ENCODE data around the gene ZFAND3.

ZFAND3 gene

GRCh38 chr6:38091613-38092012 is 272.1 kb downstream of the ZFAND3 start:
- H3K27me3 Mint-ChIP-seq: no peaks in the 10 kb centered on the region
- H3K9me3 Mint-ChIP-seq (ENCODE audit: low read depth): no peaks in the 10 kb centered on the region
- peaks cover 8% of the 10 kb centered on the region for H3K4me1 Mint-ChIP-seq (ENCODE audit: low read depth)
- no peak overlapping the region for H3K4me3 Mint-ChIP-seq
- H3K36me3 Mint-ChIP-seq: peaks cover 11% of the 10 kb centered on the region
- no peak overlapping the region for H3K27ac Mint-ChIP-seq

GRCh38 chr6:38092465-38092864 is 272.9 kb downstream of the ZFAND3 start:
- Mint-ChIP-seq H3K9me3 (ENCODE audit: low read depth) (no peaks in the 10 kb centered on the region), H3K27ac (no peak overlapping the region), H3K4me1 (ENCODE audit: low read depth) (peaks cover 10% of the 10 kb centered on the region), H3K4me3 (no peak overlapping the region), H3K27me3 (no peaks in the 10 kb centered on the region), H3K36me3 (peaks cover 7% of the 10 kb centered on the region)

GRCh38 chr6:38092964-38093363 is 273.4 kb downstream of the ZFAND3 start:
- Mint-ChIP-seq H3K4me3 (no peak overlapping the region), H3K36me3 (peaks cover 9% of the 10 kb centered on the region), H3K4me1 (ENCODE audit: low read depth) (peaks cover 12% of the 10 kb centered on the region), H3K27ac (no peak overlapping the region), H3K9me3 (ENCODE audit: low read depth) (no peaks in the 10 kb centered on the region), H3K27me3 (no peaks in the 10 kb centered on the region)

- no peak overlapping the region for H3K27ac Mint-ChIP-seq
- no peaks in the 10 kb centered on the region for H3K27me3 Mint-ChIP-seq
- H3K4me3 Mint-ChIP-seq: no peak overlapping the region
- peaks cover 9% of the 10 kb centered on the region for H3K36me3 Mint-ChIP-seq
- peaks cover 11% of the 10 kb centered on the region for H3K4me1 Mint-ChIP-seq (ENCODE audit: low read depth)
- H3K9me3 Mint-ChIP-seq (ENCODE audit: low read depth): no peaks in the 10 kb centered on the region
Observed at GRCh38 chr6:38095054-38095453, 275.5 kb downstream of the ZFAND3 start.

GRCh38 chr6:38099221-38099620 is 279.7 kb downstream of the ZFAND3 start:
- no peaks in the 10 kb centered on the region for H3K27me3 Mint-ChIP-seq
- H3K4me1 Mint-ChIP-seq (ENCODE audit: low read depth): peaks cover 8% of the 10 kb centered on the region
- no peaks in the 10 kb centered on the region for H3K9me3 Mint-ChIP-seq (ENCODE audit: low read depth)
- no peak overlapping the region for H3K4me3 Mint-ChIP-seq
- H3K36me3 Mint-ChIP-seq: peaks cover 16% of the 10 kb centered on the region
- no peak overlapping the region for H3K27ac Mint-ChIP-seq

- Mint-ChIP-seq H3K4me1 (ENCODE audit: low read depth) (peaks cover 6% of the 10 kb centered on the region), H3K4me3 (no peak overlapping the region), H3K27ac (no peak overlapping the region), H3K9me3 (ENCODE audit: low read depth) (no peaks in the 10 kb centered on the region), H3K36me3 (peaks cover 19% of the 10 kb centered on the region), H3K27me3 (no peaks in the 10 kb centered on the region)
Observed at GRCh38 chr6:38100380-38100779, 280.9 kb downstream of the ZFAND3 start.

DNA sequence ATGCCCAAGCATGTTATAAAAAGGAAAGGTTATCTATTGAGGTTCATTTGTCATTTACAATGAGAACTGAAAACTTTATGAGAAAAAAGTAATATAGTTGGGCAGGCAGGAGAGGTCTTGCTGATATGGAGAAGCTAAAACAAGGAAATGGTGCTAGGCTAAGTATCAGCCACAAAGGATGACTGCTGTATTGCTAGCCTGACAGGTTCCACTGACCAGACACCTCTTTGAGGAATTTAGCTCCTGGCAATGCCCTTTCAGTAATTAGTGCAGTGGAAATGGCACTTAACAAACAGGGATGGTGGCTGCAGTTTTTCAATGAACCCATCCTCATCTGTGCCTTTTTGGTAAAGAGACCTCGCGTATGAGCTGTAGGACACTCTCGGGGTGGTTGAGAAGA is 284.4 kb downstream of the ZFAND3 start:
- Mint-ChIP-seq H3K27ac (no peak overlapping the region), H3K4me1 (ENCODE audit: low read depth) (peaks cover 4% of the 10 kb centered on the region), H3K27me3 (no peaks in the 10 kb centered on the region), H3K36me3 (peaks cover 25% of the 10 kb centered on the region), H3K4me3 (no peak overlapping the region), H3K9me3 (ENCODE audit: low read depth) (no peaks in the 10 kb centered on the region)

- H3K4me1 Mint-ChIP-seq (ENCODE audit: low read depth): peaks cover 13% of the 10 kb centered on the region
- H3K27ac Mint-ChIP-seq: no peak overlapping the region
- H3K27me3 Mint-ChIP-seq: no peaks in the 10 kb centered on the region
- no peak overlapping the region for H3K4me3 Mint-ChIP-seq
- peaks cover 29% of the 10 kb centered on the region for H3K36me3 Mint-ChIP-seq
- H3K9me3 Mint-ChIP-seq (ENCODE audit: low read depth): no peaks in the 10 kb centered on the region
Observed at GRCh38 chr6:38105066-38105465, 285.5 kb downstream of the ZFAND3 start.

- H3K36me3 Mint-ChIP-seq: peaks cover 24% of the 10 kb centered on the region
- no peak overlapping the region for H3K4me3 Mint-ChIP-seq
- H3K4me1 Mint-ChIP-seq (ENCODE audit: low read depth): peaks cover 24% of the 10 kb centered on the region
- no peaks in the 10 kb centered on the region for H3K27me3 Mint-ChIP-seq
- H3K9me3 Mint-ChIP-seq (ENCODE audit: low read depth): no peaks in the 10 kb centered on the region
- peak overlapping the region; percentile 46 for H3K27ac Mint-ChIP-seq
Observed at GRCh38 chr6:38107073-38107472, 287.5 kb downstream of the ZFAND3 start.

- H3K27ac Mint-ChIP-seq: peak overlapping the region; percentile 5
- H3K9me3 Mint-ChIP-seq (ENCODE audit: low read depth): no peaks in the 10 kb centered on the region
- H3K4me3 Mint-ChIP-seq: no peak overlapping the region
- no peaks in the 10 kb centered on the region for H3K27me3 Mint-ChIP-seq
- peaks cover 15% of the 10 kb centered on the region for H3K36me3 Mint-ChIP-seq
- H3K4me1 Mint-ChIP-seq (ENCODE audit: low read depth): peaks cover 26% of the 10 kb centered on the region
Observed at GRCh38 chr6:38110481-38110971, 291.0 kb downstream of the ZFAND3 start.

DNA sequence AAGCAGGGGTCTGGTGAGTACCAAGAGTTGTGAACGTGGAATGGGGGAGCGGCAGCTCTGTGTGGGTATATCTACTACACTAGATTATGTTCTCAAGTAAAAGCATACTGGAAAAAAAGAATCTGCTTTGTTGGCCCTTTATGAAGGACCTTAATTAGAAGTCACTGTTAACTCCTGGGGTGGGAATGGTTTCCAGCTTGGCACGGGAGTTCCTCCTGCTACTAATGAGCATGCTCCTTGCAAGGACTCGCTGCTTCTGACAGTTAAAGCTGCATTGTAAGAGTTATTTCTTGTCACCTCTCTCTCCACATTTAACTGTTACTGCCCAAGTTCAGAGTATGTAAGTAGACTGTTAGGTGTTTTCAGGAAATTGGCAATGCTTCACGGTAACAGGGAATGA is 292.7 kb downstream of the ZFAND3 start:
- Mint-ChIP-seq H3K27me3 (no peaks in the 10 kb centered on the region), H3K27ac (peak overlapping the region; percentile 69), H3K4me1 (ENCODE audit: low read depth) (peaks cover 27% of the 10 kb centered on the region), H3K9me3 (ENCODE audit: low read depth) (no peaks in the 10 kb centered on the region), H3K36me3 (peaks cover 9% of the 10 kb centered on the region), H3K4me3 (no peak overlapping the region)

- Mint-ChIP-seq H3K4me1 (ENCODE audit: low read depth) (peaks cover 25% of the 10 kb centered on the region), H3K27ac (peak overlapping the region; percentile 31), H3K27me3 (no peaks in the 10 kb centered on the region), H3K9me3 (ENCODE audit: low read depth) (no peaks in the 10 kb centered on the region), H3K36me3 (peaks cover 7% of the 10 kb centered on the region), H3K4me3 (no peak overlapping the region)
Observed at GRCh38 chr6:38113825-38114576, 294.5 kb downstream of the ZFAND3 start.

DNA sequence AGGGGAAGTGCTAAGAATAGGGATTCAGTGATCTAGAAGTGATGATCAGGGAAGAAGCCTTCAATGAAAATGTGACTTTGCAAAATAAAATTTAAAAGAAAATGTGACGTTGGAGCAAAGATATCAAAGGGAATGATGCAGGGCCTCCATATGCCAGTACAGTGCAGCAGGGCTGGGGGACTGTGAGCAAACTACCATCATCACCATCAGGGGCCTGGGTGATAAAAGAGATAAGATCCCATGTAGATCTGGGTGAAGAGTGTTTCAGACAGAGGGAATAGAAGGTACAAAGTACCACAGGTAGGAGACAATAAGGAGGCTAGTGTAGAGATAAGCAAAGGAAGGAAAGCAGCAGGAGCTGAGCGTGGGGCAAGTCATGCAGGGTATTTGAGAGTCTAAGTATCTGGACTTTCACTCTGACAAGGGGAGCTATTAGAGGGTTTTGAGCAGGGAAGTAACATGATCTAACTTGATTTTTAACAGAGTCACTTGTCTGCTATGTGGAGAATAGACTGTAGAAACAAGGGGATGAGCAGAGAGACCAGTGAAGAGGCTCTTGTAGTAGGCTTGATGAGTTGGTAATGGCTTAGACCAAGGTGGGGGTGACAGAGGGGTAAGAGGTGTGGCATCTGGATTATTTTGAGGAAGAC is 295.6 kb downstream of the ZFAND3 start:
- no peaks in the 10 kb centered on the region for H3K9me3 Mint-ChIP-seq (ENCODE audit: low read depth)
- H3K36me3 Mint-ChIP-seq: peaks cover 6% of the 10 kb centered on the region
- H3K27me3 Mint-ChIP-seq: no peaks in the 10 kb centered on the region
- no peak overlapping the region for H3K4me3 Mint-ChIP-seq
- no peak overlapping the region for H3K27ac Mint-ChIP-seq
- H3K4me1 Mint-ChIP-seq (ENCODE audit: low read depth): peaks cover 17% of the 10 kb centered on the region

DNA sequence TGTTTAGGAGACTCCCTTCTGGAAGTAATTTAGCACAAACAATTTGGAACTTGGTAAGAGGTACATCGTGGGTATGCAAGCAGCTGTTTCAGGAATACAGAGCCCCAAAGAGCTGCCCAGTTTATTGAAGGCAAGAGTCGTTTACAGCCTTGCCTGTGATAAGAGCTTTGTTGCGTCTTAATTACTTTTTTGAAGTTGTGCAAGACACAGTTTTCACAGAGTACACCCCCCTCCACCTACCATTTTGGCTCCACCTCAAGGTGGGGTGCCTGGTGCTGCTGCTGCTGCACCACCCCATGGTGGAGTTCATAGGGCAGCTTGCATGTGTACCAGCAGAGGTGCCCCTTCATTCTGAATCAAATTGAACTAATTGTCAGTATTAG is 296.1 kb downstream of the ZFAND3 start:
- Mint-ChIP-seq H3K4me3 (no peak overlapping the region), H3K27me3 (no peaks in the 10 kb centered on the region), H3K36me3 (peaks cover 7% of the 10 kb centered on the region), H3K4me1 (ENCODE audit: low read depth) (peaks cover 12% of the 10 kb centered on the region), H3K9me3 (ENCODE audit: low read depth) (no peaks in the 10 kb centered on the region), H3K27ac (no peak overlapping the region)

DNA sequence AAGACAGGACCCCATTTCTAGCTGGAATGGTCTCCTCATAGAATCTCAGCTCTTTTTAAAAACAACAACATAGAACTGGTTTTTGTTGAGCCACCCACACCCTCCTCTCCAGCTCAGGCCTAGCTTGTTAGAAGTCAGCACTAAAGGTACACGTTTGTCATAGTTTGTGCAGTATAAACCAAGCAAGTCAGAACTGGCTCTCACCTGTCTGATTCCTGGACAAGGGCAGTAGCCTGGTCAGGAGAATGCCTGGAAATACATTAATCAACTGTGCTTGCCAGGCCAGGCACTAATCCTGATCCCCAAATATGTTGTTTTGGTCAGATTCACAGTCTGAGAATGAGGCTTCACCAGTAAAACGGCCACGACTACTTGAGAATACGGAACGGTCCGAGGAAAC is 296.7 kb downstream of the ZFAND3 start:
- Mint-ChIP-seq H3K9me3 (ENCODE audit: low read depth) (no peaks in the 10 kb centered on the region), H3K4me3 (no peak overlapping the region), H3K27ac (no peak overlapping the region), H3K36me3 (peaks cover 10% of the 10 kb centered on the region), H3K4me1 (ENCODE audit: low read depth) (peaks cover 11% of the 10 kb centered on the region), H3K27me3 (no peaks in the 10 kb centered on the region)

Measured in activated naive CD8-positive, alpha-beta T cell (primary cell).